Measurements from ENCODE around the gene DIP2B. TPM values are rescaled to one million over a fixed set of nuclear protein-coding genes. Genes with fewer than 3 reads are reported as not detected.

DIP2B gene
- total RNA-seq, 4 donors from 2014 or later: 27.9 to 31.8 (median 29.8) TPM

DNA sequence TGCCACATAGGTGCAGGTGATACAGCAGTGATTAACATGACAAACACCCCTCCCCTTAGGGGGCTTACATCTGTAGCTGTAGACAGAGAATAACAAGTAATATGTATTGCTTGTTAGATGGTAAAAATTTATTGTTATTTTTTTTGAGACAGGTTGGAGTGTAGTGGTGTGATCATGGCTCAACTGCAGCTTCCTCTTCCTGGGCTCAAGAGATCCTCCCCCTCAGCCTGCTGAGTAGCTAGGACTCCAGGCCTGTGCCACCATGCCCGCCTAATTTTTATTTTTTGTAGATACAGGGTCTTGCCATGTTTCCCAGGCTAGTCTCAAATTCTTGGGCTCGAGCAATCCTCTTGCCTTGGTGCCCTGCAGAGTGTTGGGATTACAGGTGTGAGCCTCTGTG, 19.8 kb downstream of the DIP2B start:
- TF ChIP-seq, protein P1, sequence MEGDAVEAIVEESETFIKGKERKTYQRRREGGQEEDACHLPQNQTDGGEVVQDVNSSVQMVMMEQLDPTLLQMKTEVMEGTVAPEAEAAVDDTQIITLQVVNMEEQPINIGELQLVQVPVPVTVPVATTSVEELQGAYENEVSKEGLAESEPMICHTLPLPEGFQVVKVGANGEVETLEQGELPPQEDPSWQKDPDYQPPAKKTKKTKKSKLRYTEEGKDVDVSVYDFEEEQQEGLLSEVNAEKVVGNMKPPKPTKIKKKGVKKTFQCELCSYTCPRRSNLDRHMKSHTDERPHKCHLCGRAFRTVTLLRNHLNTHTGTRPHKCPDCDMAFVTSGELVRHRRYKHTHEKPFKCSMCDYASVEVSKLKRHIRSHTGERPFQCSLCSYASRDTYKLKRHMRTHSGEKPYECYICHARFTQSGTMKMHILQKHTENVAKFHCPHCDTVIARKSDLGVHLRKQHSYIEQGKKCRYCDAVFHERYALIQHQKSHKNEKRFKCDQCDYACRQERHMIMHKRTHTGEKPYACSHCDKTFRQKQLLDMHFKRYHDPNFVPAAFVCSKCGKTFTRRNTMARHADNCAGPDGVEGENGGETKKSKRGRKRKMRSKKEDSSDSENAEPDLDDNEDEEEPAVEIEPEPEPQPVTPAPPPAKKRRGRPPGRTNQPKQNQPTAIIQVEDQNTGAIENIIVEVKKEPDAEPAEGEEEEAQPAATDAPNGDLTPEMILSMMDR (IDR thresholded peaks at IDR 0.05; ENCODE audit: low read depth): no peak

DNA sequence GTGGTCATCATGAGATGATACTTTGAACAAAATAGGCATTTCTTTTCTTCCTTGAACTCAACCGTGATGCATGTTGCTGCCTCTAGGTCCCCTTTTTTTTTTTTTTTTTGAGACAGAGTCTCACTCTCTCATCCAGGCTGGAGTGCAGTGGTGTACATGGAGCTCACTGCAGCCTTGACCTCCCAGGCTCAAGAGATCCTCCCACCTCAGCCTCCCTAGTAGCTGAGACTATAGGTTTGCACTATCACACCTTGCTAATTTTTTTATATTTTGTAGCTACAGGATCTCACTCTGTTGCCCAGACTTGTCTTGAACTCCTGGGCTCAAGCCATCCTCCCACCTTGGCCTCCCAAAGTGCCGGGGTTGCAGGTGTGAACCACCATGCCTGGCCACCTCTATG, 20.6 kb downstream of the DIP2B start:
- TF ChIP-seq, protein P1 (IDR thresholded peaks at IDR 0.05; ENCODE audit: low read depth): no peak

DNA sequence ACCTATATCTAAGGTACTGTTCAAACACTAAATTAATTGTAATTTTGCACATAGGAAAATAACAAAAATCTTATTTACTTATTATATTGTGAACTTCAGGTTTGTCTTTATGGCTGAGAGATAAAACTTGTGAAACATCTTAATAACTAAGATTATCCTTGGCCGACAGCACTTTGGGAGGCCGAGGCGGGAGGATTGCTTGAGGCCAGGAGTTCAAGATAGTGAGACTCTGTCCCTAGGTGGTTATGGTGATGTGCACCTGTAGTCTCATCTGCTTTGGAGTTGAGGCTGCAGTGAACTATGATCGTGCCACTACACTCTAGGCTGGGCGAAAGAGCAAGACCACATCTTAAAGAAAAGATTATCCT, 22.6 kb downstream of the DIP2B start:
- TF ChIP-seq, protein P1 (IDR thresholded peaks at IDR 0.05; ENCODE audit: low read depth): no peak

DNA sequence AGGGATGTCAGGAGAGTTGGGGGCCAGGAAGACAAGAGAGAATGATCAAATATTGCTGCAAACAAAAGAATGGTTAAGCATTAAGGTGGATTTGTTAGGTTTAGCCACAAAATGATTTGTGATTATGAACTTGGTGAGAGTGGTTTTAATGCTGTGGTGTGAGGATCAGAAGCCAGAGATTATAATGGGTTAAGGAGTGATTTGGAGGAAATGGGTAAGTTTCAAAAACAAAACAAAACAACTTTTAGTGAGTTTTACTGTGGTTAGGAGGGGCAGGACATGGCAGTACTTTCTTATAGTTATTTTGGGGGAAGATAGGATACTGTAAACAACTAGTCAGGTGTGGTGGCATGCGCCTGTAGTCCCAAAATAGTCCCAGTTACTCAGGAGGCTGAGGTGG, 24.0 kb downstream of the DIP2B start:
- TF ChIP-seq, protein P1 (IDR thresholded peaks at IDR 0.05; ENCODE audit: low read depth): no peak

DNA sequence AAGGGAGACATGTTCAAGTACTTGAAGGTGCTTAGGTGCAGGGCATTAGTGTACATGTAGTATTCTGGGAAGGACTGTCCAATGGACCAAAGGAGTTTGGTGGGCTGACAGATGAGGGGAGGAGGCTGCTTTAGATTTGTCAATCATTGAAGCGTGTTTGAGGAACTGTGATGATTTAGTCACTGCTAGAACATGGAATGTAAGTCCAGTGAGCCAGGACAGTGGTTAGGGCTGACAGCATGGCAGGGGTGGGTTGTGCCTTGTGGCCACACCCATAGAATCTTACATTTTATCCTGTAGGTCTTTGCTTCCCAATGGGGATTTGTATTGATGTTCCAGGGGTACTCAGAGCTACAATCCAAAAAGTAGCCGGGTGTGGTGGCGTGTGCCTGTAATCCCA, 24.6 kb downstream of the DIP2B start:
- TF ChIP-seq, protein P1 (IDR thresholded peaks at IDR 0.05; ENCODE audit: low read depth): no peak

DNA sequence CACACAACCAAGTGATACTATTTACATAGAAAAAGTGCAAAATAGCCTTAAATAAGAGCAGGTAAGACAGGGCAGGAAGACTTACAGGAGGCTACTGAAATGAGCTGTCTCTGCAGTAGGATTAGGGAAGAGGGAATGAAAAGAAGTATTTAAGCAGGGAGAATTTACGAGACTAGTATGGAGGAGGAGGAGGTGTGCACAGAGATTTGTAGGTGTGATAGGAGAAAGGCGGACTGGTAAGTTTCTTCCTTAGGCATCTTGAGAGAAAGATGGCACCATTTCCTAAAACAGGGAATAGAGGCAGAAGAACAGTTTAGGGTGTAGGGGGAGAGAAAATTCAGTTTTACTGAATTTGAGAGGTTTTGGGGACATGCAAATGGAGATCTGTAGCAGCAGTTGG, 25.7 kb downstream of the DIP2B start:
- TF ChIP-seq, protein P1 (IDR thresholded peaks at IDR 0.05; ENCODE audit: low read depth): no peak

DNA sequence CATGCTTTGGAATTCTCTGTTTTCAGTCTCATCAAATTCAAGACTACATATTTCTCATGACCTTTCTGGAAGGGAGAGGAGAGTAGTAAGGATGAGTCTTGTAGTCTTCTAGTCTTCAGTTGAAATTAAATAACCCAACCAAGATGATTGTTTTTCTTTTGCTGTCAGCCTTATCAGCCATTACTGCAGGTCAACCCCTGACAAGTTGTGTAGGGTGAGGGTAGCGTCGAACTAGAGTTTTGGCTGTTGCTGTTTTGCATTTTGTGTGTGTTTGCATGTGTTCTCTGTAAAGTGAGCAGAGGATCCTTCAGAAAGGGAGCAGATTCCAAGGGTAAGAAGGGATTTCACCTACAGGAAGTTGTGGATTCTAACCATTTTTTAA, 28.4 kb downstream of the DIP2B start:
- TF ChIP-seq, protein P1 (IDR thresholded peaks at IDR 0.05; ENCODE audit: low read depth): no peak

DNA sequence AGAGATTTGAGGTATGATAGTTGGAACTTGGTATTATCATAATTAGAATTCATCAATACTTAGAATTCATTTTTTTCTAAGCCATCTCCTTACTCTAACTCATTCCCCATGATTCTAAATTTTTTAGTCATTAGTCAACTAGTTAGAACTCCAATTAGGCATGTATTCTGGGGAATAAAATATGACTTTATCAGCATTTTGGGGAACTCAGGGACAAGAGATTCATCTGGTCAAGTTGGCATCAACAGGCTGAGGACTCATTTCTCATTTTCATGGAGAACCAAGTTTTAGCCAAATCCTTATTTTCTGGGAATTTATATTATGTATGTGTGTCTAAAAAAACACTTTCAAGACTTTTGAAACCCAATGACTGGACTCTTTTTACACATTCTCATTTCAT, 29.2 kb downstream of the DIP2B start:
- TF ChIP-seq, protein P1 (IDR thresholded peaks at IDR 0.05; ENCODE audit: low read depth): no peak

Data from subcutaneous adipose tissue (tissue), 4 donors.